Transverse colon (tissue), 4 donors: ENCODE measurements around the gene KCNA2.

Experiments used
- CTCF ChIP-seq, 5 experiments: fragments of 200-600 bp in 3 of 5; fragments of 450-650 bp in 2 of 5; sonication (generic) in 3 of 5; IDR thresholded peaks; 1 replicate in 2 of 5; 2 replicates in 3 of 5; pipeline ENCODE4 v1.5.1; 2016 to 2017; ENCODE audit warnings: antibody characterized with exemption in 5 of 5, inconsistent platforms in 3 of 5, mild to moderate bottlenecking in 2 of 5, moderate library complexity in 1 of 5
- POLR2AphosphoS5 ChIP-seq, 3 donors: sonication (generic); formaldehyde crosslinking; IDR thresholded peaks; one replicate each; pipeline ENCODE4 v1.6.1; 2016; ENCODE audit warnings: antibody characterized with exemption in 3 of 3

GRCh38 chr1:110634086-110634454, 27.9 kb upstream of the KCNA2 start:
- TF ChIP-seq CTCF (IDR thresholded peaks at IDR 0.05) (no peak), POLR2AphosphoS5 (IDR thresholded peaks at IDR 0.05) (no peak)
